ENCODE results near the gene ZFYVE21. TPM values are rescaled to one million over a fixed set of nuclear protein-coding genes. Genes with fewer than 3 reads are reported as not detected.

ZFYVE21 gene
- total RNA-seq, 1 donor from 2014 or later = 61.3 TPM

- no peak for TF ChIP-seq CTCF (IDR thresholded peaks at IDR 0.05)
- intact Hi-C loops (cut with DNase I) = no loop called here
- H3K9me3 ChIP-seq = no peaks in the 10 kb centered on the region
- H3K36me3 ChIP-seq = peaks cover 65% of the 10 kb centered on the region
- H3K27me3 ChIP-seq = no peaks in the 10 kb centered on the region
- no peak overlapping the region for H3K27ac ChIP-seq
- no peak for DNase-seq
- no peak for ATAC-seq
- H3K4me3 ChIP-seq = no peak overlapping the region
- peaks cover 35% of the 10 kb centered on the region for H3K4me1 ChIP-seq
Measured at GRCh38 chr14:103700753-103701490, 14.7 kb upstream of the ZFYVE21 start.

- Histone ChIP-seq H3K27me3 (no peaks in the 10 kb centered on the region), H3K36me3 (peaks cover 65% of the 10 kb centered on the region), H3K4me3 (no peak overlapping the region), H3K9me3 (no peaks in the 10 kb centered on the region), H3K4me1 (peaks cover 28% of the 10 kb centered on the region), H3K27ac (no peak overlapping the region)
- TF ChIP-seq CTCF (IDR thresholded peaks at IDR 0.05) = no peak
- DNase-seq = no peak
- no peak for ATAC-seq
- intact Hi-C loops (cut with DNase I) = no loop called here
Measured at GRCh38 chr14:103702095-103702494, 13.5 kb upstream of the ZFYVE21 start.

- intact Hi-C loops (cut with DNase I) = no loop called here
Measured at GRCh38 chr14:103702497-103703432, 12.8 kb upstream of the ZFYVE21 start.

GRCh38 chr14:103703433-103704385, 11.9 kb upstream of the ZFYVE21 start:
- H3K27me3 ChIP-seq = no peaks in the 10 kb centered on the region
- intact Hi-C loops (cut with DNase I) = no loop called here
- TF ChIP-seq CTCF (IDR thresholded peaks at IDR 0.05) = no peak
- no peak overlapping the region for H3K4me3 ChIP-seq
- H3K9me3 ChIP-seq = no peaks in the 10 kb centered on the region
- DNase-seq (no peak), ATAC-seq (no peak)
- H3K36me3 ChIP-seq = peaks cover 50% of the 10 kb centered on the region
- H3K27ac ChIP-seq = peak overlapping the region; percentile 81
- H3K4me1 ChIP-seq = peaks cover 19% of the 10 kb centered on the region

More at GRCh38 chr14:103702497-103703432, 12.8 kb upstream of the ZFYVE21 start:
- no peak overlapping the region for H3K4me3 ChIP-seq
- ATAC-seq (no peak), DNase-seq (no peak)
- TF ChIP-seq CTCF (IDR thresholded peaks at IDR 0.05) = no peak
- no peaks in the 10 kb centered on the region for H3K27me3 ChIP-seq
- H3K4me1 ChIP-seq = peaks cover 21% of the 10 kb centered on the region
- H3K27ac ChIP-seq = no peak overlapping the region
- H3K9me3 ChIP-seq = no peaks in the 10 kb centered on the region
- H3K36me3 ChIP-seq = peaks cover 60% of the 10 kb centered on the region

- Histone ChIP-seq H3K9me3 (no peaks in the 10 kb centered on the region), H3K4me3 (no peak overlapping the region), H3K4me1 (peaks cover 19% of the 10 kb centered on the region), H3K27me3 (no peaks in the 10 kb centered on the region), H3K36me3 (peaks cover 41% of the 10 kb centered on the region), H3K27ac (peak overlapping the region; percentile 81)
- ATAC-seq = no peak
- DNase-seq = no peak
- no peak for TF ChIP-seq CTCF (IDR thresholded peaks at IDR 0.05)
- intact Hi-C loops (cut with DNase I) = no loop called here
Measured at GRCh38 chr14:103704708-103705107, 10.9 kb upstream of the ZFYVE21 start.

Measured in upper lobe of right lung (tissue), 1 donor.